Esophagus muscularis mucosa (tissue), 3 donors: Measurements from ENCODE around the gene TPCN1.

Source experiments
- CTCF ChIP-seq, 3 experiments: fragments of 200-600 bp in 2 of 3; fragments of 450-650 bp in 1 of 3; sonication (generic) in 2 of 3; IDR thresholded peaks; one replicate each; pipeline ENCODE4 v1.5.1; 2017 to 2019; ENCODE audit warnings: antibody characterized with exemption in 3 of 3, mild to moderate bottlenecking in 2 of 3, moderate library complexity in 1 of 3
- POLR2A ChIP-seq: fragments of 450-650 bp; IDR thresholded peaks from one replicate; pipeline ENCODE4 v1.6.1; 2017; ENCODE audit warnings: antibody characterized with exemption, moderate library complexity, mild to moderate bottlenecking, low read depth

GRCh38 chr12:113195598-113195997 is 25.7 kb upstream of the TPCN1 start:
- TF ChIP-seq POLR2A (no peak), CTCF (IDR thresholded peaks at IDR 0.05) (no peak)
